Neural progenitor cell (in vitro differentiated cells): Measurements from ENCODE around the gene PAH. TPM values are rescaled to one million over a fixed set of nuclear protein-coding genes. Genes with fewer than 3 reads are reported as not detected.

Source experiments
- DNase-seq: peaks from one replicate; pipeline ENCODE4 v3.0.0-alpha.2; 2016; ENCODE audit warnings: low spot score
- H2AFZ ChIP-seq: fragments of 200-600 bp; sonication (generic); replicated peaks from 2 replicates; pipeline ENCODE4 v1.6.1; 2016; ENCODE audit warnings: antibody characterized with exemption
- H3F3A ChIP-seq: fragments of 200-600 bp; sonication (generic); 2 replicates; pipeline ENCODE4 v1.6.1; 2016; ENCODE audit warnings: antibody characterized with exemption, low read depth
- H3K27ac ChIP-seq: fragments of 200-600 bp; sonication (generic); 2 replicates; pipeline ENCODE4 v1.5.1; 2016; ENCODE audit warnings: mild to moderate bottlenecking
- H3K27me3 ChIP-seq: fragments of 200-600 bp; sonication (generic); 2 replicates; pipeline ENCODE4 v1.6.1; 2016; ENCODE audit warnings: mild to moderate bottlenecking, moderate library complexity
- H3K36me3 ChIP-seq: fragments of 200-600 bp; sonication (generic); 2 replicates; pipeline ENCODE4 v1.5.1; 2016
- H3K4me1 ChIP-seq: fragments of 200-600 bp; sonication (generic); 2 replicates; pipeline ENCODE4 v1.6.1; 2016; ENCODE audit warnings: mixed run types
- H3K4me2 ChIP-seq: fragments of 200-600 bp; sonication (generic); 2 replicates; pipeline ENCODE4 v1.6.1; 2016
- H3K4me3 ChIP-seq: fragments of 200-600 bp; sonication (generic); 2 replicates; pipeline ENCODE4 v1.5.1; 2016
- H3K79me2 ChIP-seq: fragments of 200-600 bp; sonication (generic); 2 replicates; pipeline ENCODE4 v1.6.1; 2016; ENCODE audit warnings: low read depth
- H3K9ac ChIP-seq: fragments of 200-600 bp; sonication (generic); 2 replicates; pipeline ENCODE4 v1.6.1; 2016
- H3K9me3 ChIP-seq: fragments of 200-600 bp; sonication (generic); 2 replicates; pipeline ENCODE4 v1.5.1; 2016; ENCODE audit warnings: low read depth
- H4K20me1 ChIP-seq: fragments of 200-600 bp; sonication (generic); 2 replicates; pipeline ENCODE4 v1.6.1; 2016; ENCODE audit warnings: low read depth
- H3K27ac Mint-ChIP-seq: 3 replicates; pipeline ENCODE4 v1.8.0; 2021; ENCODE audit warnings: mixed read lengths
- H3K27me3 Mint-ChIP-seq: 2 replicates; pipeline ENCODE4 v1.8.0; 2022; ENCODE audit warnings: low read depth, mild to moderate bottlenecking, inconsistent platforms, moderate library complexity, mixed read lengths; ENCODE audit not compliant: insufficient read depth
- H3K36me3 Mint-ChIP-seq: 3 replicates; pipeline ENCODE4 v1.8.0; 2021; ENCODE audit warnings: mixed read lengths
- H3K4me1 Mint-ChIP-seq: 3 replicates; pipeline ENCODE4 v1.8.0; 2021; ENCODE audit warnings: mixed read lengths
- H3K4me3 Mint-ChIP-seq: 3 replicates; pipeline ENCODE4 v1.8.0; 2021; ENCODE audit warnings: mild to moderate bottlenecking, moderate library complexity, mixed read lengths
- H3K9me3 Mint-ChIP-seq: 3 replicates; pipeline ENCODE4 v1.8.0; 2020; ENCODE audit warnings: mixed read lengths
- CTCF ChIP-seq: fragments of 200-600 bp; sonication (generic); IDR thresholded peaks from 2 replicates; pipeline ENCODE4 v1.5.1; 2017; ENCODE audit warnings: antibody characterized with exemption, mild to moderate bottlenecking
- EZH2 ChIP-seq: fragments of 200-600 bp; sonication (generic); IDR thresholded peaks from 2 replicates; pipeline ENCODE4 v1.6.1; 2017; ENCODE audit warnings: antibody characterized with exemption, mild to moderate bottlenecking, moderate library complexity
- EZH2phosphoT487 ChIP-seq: fragments of 200-600 bp; sonication (generic); IDR thresholded peaks from 2 replicates; pipeline ENCODE4 v1.6.1; 2017; ENCODE audit warnings: antibody characterized with exemption
- total RNA-seq: library from RNA; depleted of rRNA; stranded (reverse); fragments of >200 nt; gene quantifications from 2 replicates; pipeline ENCODE4 v1.2.3, GENCODE V29; 2015; ENCODE audit warnings: low replicate concordance

The PAH gene
- total RNA-seq, 1 donor from 2014 or later: 0.07 TPM

GRCh38 chr12:102910137-102910536, 6.9 kb downstream of the PAH start:
- no peak for DNase-seq
- H3K9ac ChIP-seq: no peak overlapping the region
- no peaks in the 10 kb centered on the region for H4K20me1 ChIP-seq
- no peaks in the 10 kb centered on the region for H3K9me3 ChIP-seq
- no peak overlapping the region for H3K27ac ChIP-seq
- no peak overlapping the region for H3K4me2 ChIP-seq
- H3K9me3 Mint-ChIP-seq: no peaks in the 10 kb centered on the region
- H3K4me1 ChIP-seq: no peaks in the 10 kb centered on the region
- H3K36me3 ChIP-seq: no peaks in the 10 kb centered on the region
- TF ChIP-seq EZH2phosphoT487 (no peak), EZH2 (no peak), CTCF (no peak)
- H3K4me1 Mint-ChIP-seq: no peaks in the 10 kb centered on the region
- H3K36me3 Mint-ChIP-seq: no peaks in the 10 kb centered on the region
- H3K4me3 Mint-ChIP-seq: no peak overlapping the region
- H3K4me3 ChIP-seq: no peak overlapping the region
- H3K79me2 ChIP-seq: no peaks in the 10 kb centered on the region
- H3F3A ChIP-seq: no peaks in the 10 kb centered on the region
- peaks cover 5% of the 10 kb centered on the region for H3K27me3 Mint-ChIP-seq
- no peaks in the 10 kb centered on the region for H3K27me3 ChIP-seq
- H3K27ac Mint-ChIP-seq: no peak overlapping the region
- H2AFZ ChIP-seq: no peak overlapping the region

- peaks cover 3% of the 10 kb centered on the region for H3K27me3 Mint-ChIP-seq
- H3K4me3 Mint-ChIP-seq: no peak overlapping the region
- Histone ChIP-seq H3K4me2 (no peak overlapping the region), H3F3A (no peaks in the 10 kb centered on the region), H4K20me1 (no peaks in the 10 kb centered on the region), H3K4me1 (no peaks in the 10 kb centered on the region), H3K9ac (no peak overlapping the region), H3K36me3 (no peaks in the 10 kb centered on the region), H3K79me2 (no peaks in the 10 kb centered on the region), H2AFZ (no peak overlapping the region), H3K4me3 (no peak overlapping the region), H3K27ac (no peak overlapping the region), H3K9me3 (no peaks in the 10 kb centered on the region), H3K27me3 (no peaks in the 10 kb centered on the region)
- TF ChIP-seq EZH2phosphoT487 (no peak), CTCF (no peak), EZH2 (no peak)
- H3K27ac Mint-ChIP-seq: no peak overlapping the region
- no peaks in the 10 kb centered on the region for H3K4me1 Mint-ChIP-seq
- H3K9me3 Mint-ChIP-seq: no peaks in the 10 kb centered on the region
- H3K36me3 Mint-ChIP-seq: no peaks in the 10 kb centered on the region
- DNase-seq: no peak
These were observed 9.1 kb downstream of the PAH start for GRCh38 chr12:102907918-102908317.

GRCh38 chr12:102905229-102905628, 11.8 kb downstream of the PAH start:
- no peak for TF ChIP-seq EZH2
- TF ChIP-seq CTCF: no peak
- no peak for TF ChIP-seq EZH2phosphoT487
- no peak for DNase-seq
- Histone ChIP-seq H3K36me3 (no peaks in the 10 kb centered on the region), H3K4me3 (no peak overlapping the region), H3F3A (no peaks in the 10 kb centered on the region), H4K20me1 (no peaks in the 10 kb centered on the region), H3K9me3 (no peaks in the 10 kb centered on the region), H3K79me2 (no peaks in the 10 kb centered on the region), H3K27ac (no peak overlapping the region), H3K4me2 (no peak overlapping the region), H3K27me3 (no peaks in the 10 kb centered on the region), H3K9ac (no peak overlapping the region), H3K4me1 (no peaks in the 10 kb centered on the region), H2AFZ (no peak overlapping the region)
- H3K9me3 Mint-ChIP-seq: no peaks in the 10 kb centered on the region
- H3K4me3 Mint-ChIP-seq: no peak overlapping the region
- no peak overlapping the region for H3K27ac Mint-ChIP-seq
- H3K4me1 Mint-ChIP-seq: no peaks in the 10 kb centered on the region
- H3K36me3 Mint-ChIP-seq: no peaks in the 10 kb centered on the region
- H3K27me3 Mint-ChIP-seq: no peaks in the 10 kb centered on the region
